Upper lobe of left lung (tissue), 6 donors: ENCODE results near the gene DEFB132. TPM values are rescaled to one million over a fixed set of nuclear protein-coding genes. Genes with fewer than 3 reads are reported as not detected.

Experiments
- ATAC-seq, 2 donors: fragments of 200-7000 bp; cut with Tn5 transposase; one replicate each; pipeline ENCODE4 v1.9.1; 2022; ENCODE audit warnings: mild to moderate bottlenecking in 2 of 2, moderate library complexity in 2 of 2; ENCODE audit not compliant: low FRiP score in 2 of 2
- DNase-seq, 2 donors: peaks; one replicate each; pipeline ENCODE4 v3.0.0-alpha.2; 2019 to 2020
- H3K27ac ChIP-seq, 4 donors: fragments of 200-600 bp; sonication (generic); one replicate each; pipeline ENCODE4 v1.5.1; 2016 to 2019
- H3K27me3 ChIP-seq, 4 donors: fragments of 200-600 bp; sonication (generic); one replicate each; pipeline ENCODE4 v1.5.1; 2017 to 2019
- H3K36me3 ChIP-seq, 4 donors: fragments of 200-600 bp; sonication (generic); one replicate each; pipeline ENCODE4 v1.5.1; 2016 to 2019
- H3K4me1 ChIP-seq, 4 donors: fragments of 200-600 bp; sonication (generic); one replicate each; pipeline ENCODE4 v1.5.1; 2018 to 2019
- H3K4me3 ChIP-seq, 4 donors: fragments of 200-600 bp; sonication (generic); one replicate each; pipeline ENCODE4 v1.5.1; 2017 to 2019; ENCODE audit warnings: mild to moderate bottlenecking in 2 of 4, moderate library complexity in 1 of 4
- H3K9me3 ChIP-seq, 4 donors: fragments of 200-600 bp; sonication (generic); one replicate each; pipeline ENCODE4 v1.5.1; 2018 to 2019
- EP300 ChIP-seq, 4 donors: sonication (generic); formaldehyde crosslinking; IDR thresholded peaks; one replicate each; pipeline ENCODE4 v1.5.1; 2017; ENCODE audit warnings: antibody characterized with exemption in 4 of 4, control low read depth in 2 of 4
- POLR2A ChIP-seq, 4 donors: fragments of 450-650 bp; IDR thresholded peaks; one replicate each; pipeline ENCODE4 v1.5.1; 2016 to 2017; ENCODE audit warnings: antibody characterized with exemption in 4 of 4, mild to moderate bottlenecking in 2 of 4
- POLR2AphosphoS5 ChIP-seq, 2 donors: sonication (generic); formaldehyde crosslinking; IDR thresholded peaks; one replicate each; pipeline ENCODE4 v1.5.1; 2017; ENCODE audit warnings: antibody characterized with exemption in 2 of 2
- WGBS, 2 donors: methylation state at CpG; one replicate each; pipeline ENCODE4 v1.1.5; 2017 to 2018; 5-methylcytosine and 5-hydroxymethylcytosine counted together
- total RNA-seq, 6 donors: library from RNA; depleted of rRNA in 4 of 6; stranded (reverse); fragments of >200 nt in 4 of 6; gene quantifications; one replicate each; pipeline versions ENCODE4 v1.1.0 to v1.2.1, GENCODE V29; 2016 to 2021
- TF ChIP-seq, protein P1 (sequence below), 6 experiments: fragments of 450-650 bp in 4 of 6; fragments of 200-600 bp in 2 of 6; sonication (generic) in 2 of 6; IDR thresholded peaks; one replicate each; pipeline ENCODE4 v1.5.1; 2016 to 2019; ENCODE audit warnings: antibody characterized with exemption in 6 of 6
- donor health status: DM: no; HTN: no; CAD: no; lungs with moderate emphysema.
- donor health status: DM: no; HTN: yes; CAD: no; lungs with severe emphysema.

The DEFB132 gene
- not detected for total RNA-seq

- Histone ChIP-seq H3K4me1 (no peaks in the 10 kb centered on the region), H3K4me3 (no peak within 1 kb of the TSS), H3K27ac (no peak within 1 kb of the TSS), H3K9me3 (no peaks in the 10 kb centered on the region), H3K36me3 (no peaks in the 10 kb centered on the region), H3K27me3 (no peaks in the 10 kb centered on the region)
- WGBS, 2 donors: 76 to 79% methylated on average over 7 of the region's 7 CpGs
- ATAC-seq (no peak), DNase-seq (no peak)
- TF ChIP-seq POLR2A (IDR thresholded peaks at IDR 0.05) (no peak), EP300 (IDR thresholded peaks at IDR 0.05) (no peak), POLR2AphosphoS5 (IDR thresholded peaks at IDR 0.05) (no peak)
- TF ChIP-seq, protein P1, sequence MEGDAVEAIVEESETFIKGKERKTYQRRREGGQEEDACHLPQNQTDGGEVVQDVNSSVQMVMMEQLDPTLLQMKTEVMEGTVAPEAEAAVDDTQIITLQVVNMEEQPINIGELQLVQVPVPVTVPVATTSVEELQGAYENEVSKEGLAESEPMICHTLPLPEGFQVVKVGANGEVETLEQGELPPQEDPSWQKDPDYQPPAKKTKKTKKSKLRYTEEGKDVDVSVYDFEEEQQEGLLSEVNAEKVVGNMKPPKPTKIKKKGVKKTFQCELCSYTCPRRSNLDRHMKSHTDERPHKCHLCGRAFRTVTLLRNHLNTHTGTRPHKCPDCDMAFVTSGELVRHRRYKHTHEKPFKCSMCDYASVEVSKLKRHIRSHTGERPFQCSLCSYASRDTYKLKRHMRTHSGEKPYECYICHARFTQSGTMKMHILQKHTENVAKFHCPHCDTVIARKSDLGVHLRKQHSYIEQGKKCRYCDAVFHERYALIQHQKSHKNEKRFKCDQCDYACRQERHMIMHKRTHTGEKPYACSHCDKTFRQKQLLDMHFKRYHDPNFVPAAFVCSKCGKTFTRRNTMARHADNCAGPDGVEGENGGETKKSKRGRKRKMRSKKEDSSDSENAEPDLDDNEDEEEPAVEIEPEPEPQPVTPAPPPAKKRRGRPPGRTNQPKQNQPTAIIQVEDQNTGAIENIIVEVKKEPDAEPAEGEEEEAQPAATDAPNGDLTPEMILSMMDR (IDR thresholded peaks at IDR 0.05): no peak
These were observed at the start of gene DEFB132 for GRCh38 chr20:257419-257818. Gene DEFB132 (plus strand): TSS chr20:257724. CDS start chr20:257779, 55 bp downstream.

DNA sequence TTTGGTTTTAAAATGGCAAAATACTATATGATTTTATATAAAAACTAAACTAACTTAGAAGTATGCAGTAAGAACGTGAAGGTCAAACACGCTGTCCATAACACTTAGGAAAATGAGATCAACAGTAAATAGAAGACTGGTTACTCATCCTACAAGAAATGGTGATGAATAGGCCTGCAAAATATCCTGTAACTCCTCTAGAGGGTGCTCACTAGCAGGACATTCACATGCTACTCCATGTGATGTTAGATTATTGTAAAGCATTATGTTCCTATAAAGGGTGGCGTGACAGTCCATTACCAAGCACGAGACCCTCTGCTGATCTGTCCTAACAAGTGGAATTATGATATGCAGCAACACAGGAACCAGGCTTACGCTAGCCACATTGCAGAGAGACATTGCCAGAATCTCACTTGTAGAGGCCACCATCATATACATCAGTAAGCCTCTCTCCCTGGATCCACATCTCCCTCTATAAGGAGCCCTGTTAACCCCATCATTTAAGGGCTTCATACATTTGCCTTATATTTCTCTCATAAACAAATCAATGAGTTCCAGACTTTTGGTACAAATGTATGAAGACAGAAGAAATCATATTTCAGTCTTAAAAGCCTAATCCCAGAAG is 48.5 kb upstream of the DEFB132 start:
- Histone ChIP-seq H3K27ac (no peak overlapping the region), H3K36me3 (no peaks in the 10 kb centered on the region), H3K27me3 (no peaks in the 10 kb centered on the region), H3K4me3 (no peak overlapping the region), H3K4me1 (no peaks in the 10 kb centered on the region), H3K9me3 (no peaks in the 10 kb centered on the region)
- ATAC-seq (peak in 1 of 2 donors; percentile 66), DNase-seq (no peak)
- WGBS, 2 donors: 29 to 36% methylated on average over 5 of the region's 5 CpGs
- TF ChIP-seq, protein P1 (IDR thresholded peaks at IDR 0.05): peak in 5 of 6 experiments; percentile 36 to 63 (median 49)
- TF ChIP-seq EP300 (IDR thresholded peaks at IDR 0.05): no peak

DNA sequence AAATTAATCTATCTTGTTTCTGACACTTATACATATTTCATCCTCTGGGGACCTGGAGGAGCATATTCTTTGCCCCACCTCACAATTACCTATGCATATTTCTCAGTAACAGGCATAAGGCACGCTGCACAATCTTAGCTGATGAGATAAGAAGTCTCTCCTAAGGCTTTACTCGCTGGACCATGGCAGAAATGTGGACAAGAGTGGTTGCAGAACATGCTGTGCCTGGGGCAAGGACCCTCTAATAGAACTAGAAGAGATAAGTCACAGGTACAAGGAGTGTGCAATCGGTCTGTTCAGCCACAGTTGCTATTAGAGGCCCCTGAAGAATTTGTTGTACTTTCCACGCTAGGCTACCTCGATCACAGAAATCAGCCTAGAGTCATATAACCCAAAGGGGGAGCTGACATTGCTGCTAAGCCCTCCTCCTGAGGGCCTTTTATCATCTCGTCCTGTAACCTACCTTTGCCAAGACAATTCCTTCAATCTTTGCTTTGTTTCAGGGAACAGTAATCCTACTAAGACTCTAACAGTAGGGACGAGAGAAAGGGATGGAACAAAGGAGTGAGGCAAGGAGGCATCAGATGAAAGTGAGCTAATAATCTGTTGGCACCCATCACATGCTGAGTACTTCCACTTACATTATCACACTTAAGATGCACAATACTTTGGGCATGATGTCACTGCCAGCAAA is 46.6 kb upstream of the DEFB132 start:
- Histone ChIP-seq H3K27me3 (no peaks in the 10 kb centered on the region), H3K4me3 (no peak overlapping the region), H3K36me3 (no peaks in the 10 kb centered on the region), H3K27ac (no peak overlapping the region), H3K9me3 (no peaks in the 10 kb centered on the region), H3K4me1 (no peaks in the 10 kb centered on the region)
- 44 to 46% methylated on average over 7 of the region's 7 CpGs for WGBS, 2 donors
- ATAC-seq (peak in 1 of 2 donors; percentile 43), DNase-seq (no peak)
- TF ChIP-seq, protein P1 (IDR thresholded peaks at IDR 0.05): no peak
- peak in 1 of 4 donors; percentile 4 for TF ChIP-seq EP300 (IDR thresholded peaks at IDR 0.05)
- no peak for TF ChIP-seq POLR2AphosphoS5 (IDR thresholded peaks at IDR 0.05)
- no peak for TF ChIP-seq POLR2A (IDR thresholded peaks at IDR 0.05)

- TF ChIP-seq EP300 (IDR thresholded peaks at IDR 0.05): no peak
- no peak for TF ChIP-seq POLR2A (IDR thresholded peaks at IDR 0.05)
- TF ChIP-seq, protein P1 (IDR thresholded peaks at IDR 0.05): no peak
- no peak for TF ChIP-seq POLR2AphosphoS5 (IDR thresholded peaks at IDR 0.05)
- Histone ChIP-seq H3K4me1 (no peaks in the 10 kb centered on the region), H3K36me3 (no peaks in the 10 kb centered on the region), H3K9me3 (no peaks in the 10 kb centered on the region), H3K4me3 (no peak overlapping the region), H3K27me3 (no peaks in the 10 kb centered on the region), H3K27ac (no peak overlapping the region)
- ATAC-seq: no peak
- 65 to 66% methylated on average over 2 of the region's 2 CpGs for WGBS, 2 donors
- no peak for DNase-seq
These were observed 43.1 kb upstream of the DEFB132 start for GRCh38 chr20:214383-214782.
